Gastrocnemius medialis (tissue), 4 donors: Measurements from ENCODE around the gene TMEM255B.

Experiments used
- POLR2A ChIP-seq, 2 donors: fragments of 450-650 bp; IDR thresholded peaks; one replicate each; pipeline ENCODE4 v1.6.1; 2017; ENCODE audit warnings: antibody characterized with exemption in 2 of 2, mild to moderate bottlenecking in 2 of 2, moderate library complexity in 2 of 2
- TF ChIP-seq, protein P1 (sequence below), 5 experiments: fragments of 450-650 bp in 3 of 5; fragments of 200-600 bp in 2 of 5; sonication (generic) in 2 of 5; IDR thresholded peaks in 4 of 5; conservative IDR thresholded peaks in 1 of 5; 1 replicate in 4 of 5; 2 replicates in 1 of 5; pipeline ENCODE4 v1.5.1; 2016 to 2019; ENCODE audit warnings: antibody characterized with exemption in 5 of 5, mild to moderate bottlenecking in 3 of 5, moderate library complexity in 3 of 5

DNA sequence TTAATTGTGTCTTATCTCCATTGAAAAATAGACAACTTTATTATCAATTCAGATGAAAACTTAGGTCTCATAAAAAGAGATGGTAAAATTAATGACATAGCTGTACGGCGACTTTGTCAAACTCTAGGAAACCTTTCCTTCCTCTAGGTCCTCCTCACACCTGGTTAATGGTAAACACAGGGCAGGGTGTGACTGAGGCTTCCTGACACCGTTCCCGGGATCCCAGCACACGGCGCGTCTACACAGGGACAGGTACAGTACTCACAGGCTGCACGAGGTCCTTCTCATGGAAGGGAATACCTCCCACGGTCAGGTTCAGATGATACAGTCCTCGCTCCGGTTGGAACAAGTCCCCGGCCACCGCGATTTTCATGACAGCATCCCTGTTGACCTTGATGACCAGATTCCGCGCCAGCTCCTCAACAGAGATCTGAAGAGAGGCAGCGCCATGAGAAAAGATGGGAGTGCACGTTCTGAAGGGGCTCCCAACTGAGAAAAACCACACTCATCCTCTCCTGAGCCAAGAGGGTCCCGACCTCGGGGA, 69.3 kb downstream of the TMEM255B start:
- TF ChIP-seq, protein P1, sequence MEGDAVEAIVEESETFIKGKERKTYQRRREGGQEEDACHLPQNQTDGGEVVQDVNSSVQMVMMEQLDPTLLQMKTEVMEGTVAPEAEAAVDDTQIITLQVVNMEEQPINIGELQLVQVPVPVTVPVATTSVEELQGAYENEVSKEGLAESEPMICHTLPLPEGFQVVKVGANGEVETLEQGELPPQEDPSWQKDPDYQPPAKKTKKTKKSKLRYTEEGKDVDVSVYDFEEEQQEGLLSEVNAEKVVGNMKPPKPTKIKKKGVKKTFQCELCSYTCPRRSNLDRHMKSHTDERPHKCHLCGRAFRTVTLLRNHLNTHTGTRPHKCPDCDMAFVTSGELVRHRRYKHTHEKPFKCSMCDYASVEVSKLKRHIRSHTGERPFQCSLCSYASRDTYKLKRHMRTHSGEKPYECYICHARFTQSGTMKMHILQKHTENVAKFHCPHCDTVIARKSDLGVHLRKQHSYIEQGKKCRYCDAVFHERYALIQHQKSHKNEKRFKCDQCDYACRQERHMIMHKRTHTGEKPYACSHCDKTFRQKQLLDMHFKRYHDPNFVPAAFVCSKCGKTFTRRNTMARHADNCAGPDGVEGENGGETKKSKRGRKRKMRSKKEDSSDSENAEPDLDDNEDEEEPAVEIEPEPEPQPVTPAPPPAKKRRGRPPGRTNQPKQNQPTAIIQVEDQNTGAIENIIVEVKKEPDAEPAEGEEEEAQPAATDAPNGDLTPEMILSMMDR (IDR thresholded peaks at IDR 0.05 in 4 of 5, conservative IDR thresholded peaks at IDR 0.05 in 1 of 5), result no peak
- no peak for TF ChIP-seq POLR2A (IDR thresholded peaks at IDR 0.05)
